Measurements from ENCODE around the gene CUTC.

The CUTC gene

GRCh38 chr10:99804471-99804870 is 72.4 kb downstream of the CUTC start:
- TF ChIP-seq, protein P1, sequence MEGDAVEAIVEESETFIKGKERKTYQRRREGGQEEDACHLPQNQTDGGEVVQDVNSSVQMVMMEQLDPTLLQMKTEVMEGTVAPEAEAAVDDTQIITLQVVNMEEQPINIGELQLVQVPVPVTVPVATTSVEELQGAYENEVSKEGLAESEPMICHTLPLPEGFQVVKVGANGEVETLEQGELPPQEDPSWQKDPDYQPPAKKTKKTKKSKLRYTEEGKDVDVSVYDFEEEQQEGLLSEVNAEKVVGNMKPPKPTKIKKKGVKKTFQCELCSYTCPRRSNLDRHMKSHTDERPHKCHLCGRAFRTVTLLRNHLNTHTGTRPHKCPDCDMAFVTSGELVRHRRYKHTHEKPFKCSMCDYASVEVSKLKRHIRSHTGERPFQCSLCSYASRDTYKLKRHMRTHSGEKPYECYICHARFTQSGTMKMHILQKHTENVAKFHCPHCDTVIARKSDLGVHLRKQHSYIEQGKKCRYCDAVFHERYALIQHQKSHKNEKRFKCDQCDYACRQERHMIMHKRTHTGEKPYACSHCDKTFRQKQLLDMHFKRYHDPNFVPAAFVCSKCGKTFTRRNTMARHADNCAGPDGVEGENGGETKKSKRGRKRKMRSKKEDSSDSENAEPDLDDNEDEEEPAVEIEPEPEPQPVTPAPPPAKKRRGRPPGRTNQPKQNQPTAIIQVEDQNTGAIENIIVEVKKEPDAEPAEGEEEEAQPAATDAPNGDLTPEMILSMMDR (IDR thresholded peaks at IDR 0.05; ENCODE audit: insufficient read depth, missing control alignments) = no peak

GRCh38 chr10:99805190-99805589 is 73.2 kb downstream of the CUTC start:
- no peak for FAIRE-seq
- TF ChIP-seq, protein P1 (IDR thresholded peaks at IDR 0.05; ENCODE audit: insufficient read depth, missing control alignments) = no peak
- DNase-seq (ENCODE audit: insufficient read length, low spot score) = no peak

More at GRCh38 chr10:99804471-99804870, 72.4 kb downstream of the CUTC start:
- FAIRE-seq = no peak
- DNase-seq (ENCODE audit: insufficient read length, low spot score) = no peak

All from D721Med (cell line).